Keratinocyte (primary cell): ENCODE measurements around the gene DRGX.

Source experiments
- EZH2 ChIP-seq: IDR thresholded peaks from one replicate; pipeline ENCODE4 v1.6.1; 2012; ENCODE audit warnings: inconsistent platforms, mild to moderate bottlenecking, low read length, moderate library complexity
- TF ChIP-seq, protein P1 (sequence below), 3 experiments: IDR thresholded peaks in 1 of 3; conservative IDR thresholded peaks in 1 of 3; optimal IDR thresholded peaks in 1 of 3; 2 replicates in 2 of 3; 3 replicates in 1 of 3; pipeline versions ENCODE3 to v1.5.1; 2011; ENCODE audit warnings: low read length in 3 of 3, mild to moderate bottlenecking in 3 of 3, moderate library complexity in 2 of 3, control low read depth in 1 of 3, inconsistent platforms in 1 of 3; ENCODE audit not compliant: insufficient read depth in 2 of 3; ENCODE audit errors: extremely low read depth in 1 of 3

DNA sequence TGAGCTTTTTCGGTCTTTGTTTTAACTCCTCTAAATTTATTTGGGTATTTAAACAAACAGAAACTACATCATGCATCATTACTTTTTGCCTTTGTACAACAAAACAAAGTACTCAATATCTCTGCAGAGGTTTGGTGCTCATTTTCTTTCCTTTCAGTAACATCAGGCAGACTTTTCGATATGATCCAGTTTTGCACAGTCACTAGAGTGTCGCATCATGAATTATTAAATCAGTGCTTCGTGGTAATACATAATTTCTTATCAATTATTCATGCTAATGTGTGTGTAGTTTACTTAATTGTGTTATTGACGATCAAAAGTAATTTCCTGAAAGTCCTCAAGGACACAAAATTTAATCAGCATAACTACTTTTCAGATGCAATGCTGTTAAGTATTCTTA, 31.8 kb downstream of the DRGX start:
- TF ChIP-seq, protein P1, sequence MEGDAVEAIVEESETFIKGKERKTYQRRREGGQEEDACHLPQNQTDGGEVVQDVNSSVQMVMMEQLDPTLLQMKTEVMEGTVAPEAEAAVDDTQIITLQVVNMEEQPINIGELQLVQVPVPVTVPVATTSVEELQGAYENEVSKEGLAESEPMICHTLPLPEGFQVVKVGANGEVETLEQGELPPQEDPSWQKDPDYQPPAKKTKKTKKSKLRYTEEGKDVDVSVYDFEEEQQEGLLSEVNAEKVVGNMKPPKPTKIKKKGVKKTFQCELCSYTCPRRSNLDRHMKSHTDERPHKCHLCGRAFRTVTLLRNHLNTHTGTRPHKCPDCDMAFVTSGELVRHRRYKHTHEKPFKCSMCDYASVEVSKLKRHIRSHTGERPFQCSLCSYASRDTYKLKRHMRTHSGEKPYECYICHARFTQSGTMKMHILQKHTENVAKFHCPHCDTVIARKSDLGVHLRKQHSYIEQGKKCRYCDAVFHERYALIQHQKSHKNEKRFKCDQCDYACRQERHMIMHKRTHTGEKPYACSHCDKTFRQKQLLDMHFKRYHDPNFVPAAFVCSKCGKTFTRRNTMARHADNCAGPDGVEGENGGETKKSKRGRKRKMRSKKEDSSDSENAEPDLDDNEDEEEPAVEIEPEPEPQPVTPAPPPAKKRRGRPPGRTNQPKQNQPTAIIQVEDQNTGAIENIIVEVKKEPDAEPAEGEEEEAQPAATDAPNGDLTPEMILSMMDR (optimal IDR thresholded peaks at IDR 0.05 in 1 of 3, IDR thresholded peaks at IDR 0.05 in 1 of 3, conservative IDR thresholded peaks at IDR 0.05 in 1 of 3; ENCODE audit: extremely low read depth in 1 of 3, insufficient read depth in 2 of 3, low read length in 3 of 3), result no peak
- TF ChIP-seq EZH2, result no peak
